ENCODE data around the gene SIRPG. TPM values are rescaled to one million over a fixed set of nuclear protein-coding genes. Genes with fewer than 3 reads are reported as not detected.
A peak's percentile ranks its signal among the peaks of the same experiment; 100 is the strongest.

The SIRPG gene
- total RNA-seq, 2 experiments from 2014 or later: 93.8 to 122 TPM

- Mint-ChIP-seq H3K4me1 (peaks cover 3% of the 10 kb centered on the region), H3K4me3 (no peak overlapping the region), H3K27me3 (no peaks in the 10 kb centered on the region), H3K9me3 (ENCODE audit: low read depth) (no peaks in the 10 kb centered on the region), H3K27ac (no peak overlapping the region), H3K36me3 (peaks cover 5% of the 10 kb centered on the region)
- ATAC-seq (no peak), DNase-seq (no peak)
- CTCF ChIA-PET: no interaction called here
These were observed 62.2 kb downstream of the SIRPG start for GRCh38 chr20:1595333-1595732.

GRCh38 chr20:1588533-1589460 lies 68.8 kb downstream of the SIRPG start:
- DNase-seq: peak; percentile 60
- H3K36me3 Mint-ChIP-seq: peaks cover 9% of the 10 kb centered on the region
- peak overlapping the region; percentile 21 for H3K4me3 Mint-ChIP-seq
- H3K4me1 Mint-ChIP-seq: peaks cover 26% of the 10 kb centered on the region
- peak; percentile 93 for ATAC-seq
- CTCF ChIA-PET: interaction anchor here (0.6 to 1.4 kb wide), 2 partner anchors 145 to 149 kb away, joined by 4 to 5 read pairs; no protein-coding TSS in a partner anchor
- H3K27me3 Mint-ChIP-seq: no peaks in the 10 kb centered on the region
- H3K27ac Mint-ChIP-seq: peak overlapping the region; percentile 86
- H3K9me3 Mint-ChIP-seq (ENCODE audit: low read depth): no peaks in the 10 kb centered on the region

GRCh38 chr20:1587781-1588532 lies 69.6 kb downstream of the SIRPG start:
- Mint-ChIP-seq H3K9me3 (ENCODE audit: low read depth) (no peaks in the 10 kb centered on the region), H3K27me3 (no peaks in the 10 kb centered on the region), H3K36me3 (peaks cover 9% of the 10 kb centered on the region), H3K4me3 (no peak overlapping the region), H3K27ac (peak overlapping the region; percentile 86), H3K4me1 (peaks cover 26% of the 10 kb centered on the region)
- ATAC-seq (peak; percentile 41), DNase-seq (no peak)
- CTCF ChIA-PET: interaction anchor here (1.3 to 1.5 kb wide), 3 partner anchors 146 to 189 kb away, joined by 3 to 5 read pairs (median 5); no protein-coding TSS in a partner anchor

- DNase-seq (no peak), ATAC-seq (no peak)
- peaks cover 2% of the 10 kb centered on the region for H3K36me3 Mint-ChIP-seq
- peaks cover 29% of the 10 kb centered on the region for H3K4me1 Mint-ChIP-seq
- no peaks in the 10 kb centered on the region for H3K27me3 Mint-ChIP-seq
- H3K9me3 Mint-ChIP-seq (ENCODE audit: low read depth): no peaks in the 10 kb centered on the region
- CTCF ChIA-PET: interaction anchor here (2.5 kb wide), 1 partner anchor 198 kb away, joined by 6 read pairs; no protein-coding TSS in a partner anchor
- H3K4me3 Mint-ChIP-seq: no peak overlapping the region
- no peak overlapping the region for H3K27ac Mint-ChIP-seq
These were observed 78.1 kb downstream of the SIRPG start for GRCh38 chr20:1579488-1579887.

Other genes starting within 250 kb of the SIRPG start
- 10 to 100 TPM; 55.6 to 65.0 TPM for gene NSFL1C, start 190.9 kb downstream of the SIRPG start, total RNA-seq
- gene SIRPB2, start 166.4 kb downstream of the SIRPG start, total RNA-seq: not detected
- under 1 TPM in 1 of 2 experiments, not detected in 1; 0.19 TPM for gene SIRPD, start 100.1 kb downstream of the SIRPG start, total RNA-seq
- 1 to 10 TPM; 6.0 to 8.3 TPM for gene SIRPB1, start 37.8 kb downstream of the SIRPG start, total RNA-seq
- gene SIRPA, start 237.6 kb upstream of the SIRPG start, total RNA-seq: not detected